GM18873 (cell line): Measurements from ENCODE around the gene CD244.

Experiments
- ATAC-seq: cut with Tn5 transposase; IDR thresholded peaks from one replicate; pipeline ENCODE4 v1.9.1; 2021; ENCODE audit warnings: mild to moderate bottlenecking, moderate library complexity, moderate number of reproducible peaks; ENCODE audit not compliant: unreplicated experiment, low FRiP score

The CD244 gene

DNA sequence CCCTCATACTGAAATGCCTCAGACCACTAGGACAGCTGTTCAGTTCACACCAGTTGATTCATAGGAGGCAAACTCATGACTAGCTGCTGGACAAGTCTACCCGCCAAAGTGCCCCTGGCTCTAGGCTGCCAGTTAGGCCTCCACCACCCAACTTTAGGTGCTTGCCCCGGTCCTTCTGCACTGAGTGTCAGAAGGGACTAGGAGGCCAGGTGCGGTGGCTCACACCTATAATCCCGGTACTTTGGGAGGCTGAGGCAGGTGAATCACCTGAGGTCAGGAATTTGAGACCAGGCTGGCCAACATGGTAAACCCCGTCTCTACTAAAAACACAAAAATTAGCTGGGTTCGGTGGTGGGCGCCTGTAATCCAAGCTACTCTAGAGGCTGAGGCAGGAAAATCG lies 47.8 kb downstream of the CD244 start:
- no peak for ATAC-seq

DNA sequence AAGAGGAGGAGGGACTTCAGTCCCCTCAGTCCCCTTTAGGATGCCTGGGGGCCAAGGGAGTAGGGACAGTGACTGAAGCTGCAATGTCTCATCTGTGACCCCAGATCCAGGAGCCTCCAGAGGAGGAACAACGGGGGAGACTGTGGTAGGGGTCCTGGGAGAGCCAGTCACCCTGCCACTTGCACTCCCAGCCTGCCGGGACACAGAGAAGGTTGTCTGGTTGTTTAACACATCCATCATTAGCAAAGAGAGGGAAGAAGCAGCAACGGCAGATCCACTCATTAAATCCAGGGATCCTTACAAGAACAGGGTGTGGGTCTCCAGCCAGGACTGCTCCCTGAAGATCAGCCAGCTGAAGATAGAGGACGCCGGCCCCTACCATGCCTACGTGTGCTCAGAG lies 48.4 kb downstream of the CD244 start:
- no peak for ATAC-seq

GRCh38 chr1:160813215-160813614 lies 49.5 kb downstream of the CD244 start:
- ATAC-seq, result no peak

DNA sequence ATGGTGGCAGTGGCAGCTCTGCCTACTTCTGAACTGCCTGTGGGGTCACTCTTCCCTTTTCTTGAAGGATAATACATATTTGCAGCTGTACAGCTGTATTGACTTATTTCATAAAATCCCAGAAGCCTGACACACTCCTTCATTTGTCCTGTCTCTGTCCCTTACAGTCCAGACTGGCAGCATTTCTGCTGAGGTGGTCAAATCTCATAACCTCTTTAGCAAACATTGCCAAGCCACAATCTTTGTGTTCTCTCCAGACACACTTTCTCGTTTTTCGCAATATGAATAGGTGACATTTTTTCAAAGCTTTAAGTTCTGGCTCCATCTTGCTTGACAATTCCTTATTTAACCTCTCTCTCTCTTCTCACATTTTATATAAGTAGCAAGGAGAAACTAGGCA lies 51.5 kb downstream of the CD244 start:
- ATAC-seq, result no peak

DNA sequence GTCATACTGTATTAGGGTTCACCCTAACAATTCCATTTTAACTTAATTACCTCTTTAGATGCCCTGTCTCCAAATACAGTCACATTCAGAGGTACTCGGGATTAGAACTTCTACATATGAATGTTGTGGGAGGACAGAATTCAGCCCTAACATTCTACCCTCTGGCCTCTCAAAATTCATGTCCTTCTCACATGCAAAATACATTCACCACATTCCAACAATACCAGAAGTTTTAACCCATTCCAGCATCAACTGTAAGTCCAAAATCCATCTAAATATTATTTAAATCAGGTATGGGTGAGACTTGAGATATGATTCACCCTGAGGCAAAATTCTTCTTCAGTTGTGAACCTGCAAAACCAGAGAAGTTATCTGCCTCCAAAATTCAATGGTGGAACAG lies 52.2 kb downstream of the CD244 start:
- no peak for ATAC-seq

DNA sequence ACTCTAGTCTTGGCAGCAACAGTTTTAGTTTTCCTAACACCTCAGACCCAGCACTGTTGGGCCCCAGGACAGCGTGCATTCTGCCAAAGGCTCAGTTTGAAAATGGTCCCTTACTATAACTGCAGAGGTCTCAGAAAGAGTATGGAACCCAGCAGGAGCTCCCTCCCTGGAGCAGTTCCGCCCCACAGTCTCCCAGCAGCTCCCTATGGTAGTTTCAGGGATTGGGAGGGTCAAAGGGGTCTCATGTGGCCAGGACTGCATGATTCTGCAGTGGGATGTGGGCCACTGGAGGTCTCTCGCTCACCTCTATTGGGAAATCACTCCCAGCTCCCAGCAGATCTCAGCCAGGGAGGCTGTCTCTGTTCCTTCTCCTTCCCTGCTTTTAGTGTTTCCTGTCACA lies 54.4 kb downstream of the CD244 start:
- no peak for ATAC-seq

- no peak for ATAC-seq
Measured at GRCh38 chr1:160807738-160808137, 54.9 kb downstream of the CD244 start.

GRCh38 chr1:160807247-160807646 lies 55.4 kb downstream of the CD244 start:
- ATAC-seq, result no peak

DNA sequence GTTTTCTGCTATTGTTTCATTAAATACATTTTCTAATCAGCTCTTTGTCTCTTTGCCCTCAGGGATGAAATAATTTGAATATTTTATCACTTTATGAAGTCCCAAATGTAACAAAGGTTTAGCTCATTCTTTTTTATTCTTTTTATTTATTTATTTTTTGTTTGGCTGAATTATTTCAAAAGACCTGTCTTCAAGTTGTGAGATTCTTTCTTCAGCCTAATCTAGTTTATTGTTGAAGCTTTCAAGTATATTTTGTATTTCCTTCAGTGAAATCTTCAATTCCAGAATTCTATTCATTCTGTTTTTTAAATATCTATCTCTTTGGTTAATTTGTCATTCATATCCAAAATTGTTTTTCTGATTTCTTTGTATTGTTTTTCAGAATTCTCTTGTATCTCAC lies 55.9 kb downstream of the CD244 start:
- no peak for ATAC-seq

- no peak for ATAC-seq
Measured at GRCh38 chr1:160806109-160806665, 56.5 kb downstream of the CD244 start.

DNA sequence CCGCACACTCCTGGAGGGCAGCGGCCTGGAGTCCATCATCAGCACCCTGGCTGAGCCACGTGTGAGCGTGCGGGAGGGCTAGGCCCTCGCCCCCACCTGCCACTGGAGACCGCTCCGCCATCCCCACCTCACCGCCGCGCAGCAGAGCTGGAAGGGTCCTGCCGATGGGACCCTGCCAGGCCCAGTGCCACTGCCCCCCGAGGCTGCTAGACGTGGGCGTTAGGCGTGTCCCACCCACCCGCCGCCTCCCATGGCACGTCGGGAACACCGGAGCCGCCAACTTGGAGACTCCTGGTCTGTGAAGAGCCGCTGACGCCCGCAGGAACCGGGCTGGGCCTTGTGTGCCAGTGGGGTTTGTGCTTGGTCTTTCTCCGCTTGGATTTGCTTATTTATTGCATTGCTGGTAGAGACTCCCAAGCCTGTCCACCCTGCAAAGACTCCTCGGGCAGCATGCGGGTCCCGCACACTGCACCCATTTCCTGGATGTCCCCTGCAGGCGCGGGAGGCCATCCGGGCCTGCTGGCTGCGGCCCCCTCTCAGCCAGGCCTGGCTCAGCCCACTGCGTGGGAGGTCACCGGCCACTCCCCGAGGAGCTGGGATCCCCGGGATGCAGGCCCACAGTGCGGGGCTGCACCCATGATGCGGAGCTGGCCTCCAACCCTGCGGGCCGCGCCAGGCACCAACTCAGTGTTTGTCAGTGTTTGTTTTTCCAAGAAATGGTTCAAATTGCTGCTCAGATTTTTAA lies 60.7 kb downstream of the CD244 start:
- no peak for ATAC-seq

- ATAC-seq, result no peak
Measured at GRCh38 chr1:160800645-160801408, 61.9 kb downstream of the CD244 start.

DNA sequence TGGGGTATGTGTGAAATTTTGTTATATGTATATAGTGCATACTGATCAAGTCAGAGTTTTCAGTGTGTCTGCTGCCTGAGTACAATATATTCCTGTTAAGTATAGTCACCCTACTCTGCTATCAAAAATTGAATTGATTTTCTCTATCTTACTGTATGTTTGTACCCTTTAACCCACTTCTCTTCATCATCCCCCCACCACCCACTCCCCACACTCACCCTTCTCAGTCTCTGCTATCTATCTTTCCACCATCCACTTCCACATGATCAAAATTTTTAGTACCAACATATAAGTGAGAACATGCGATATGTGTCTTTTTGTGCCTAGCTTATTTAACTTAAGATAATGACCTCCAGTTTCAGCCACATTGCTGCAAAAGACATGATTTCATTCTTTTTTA lies 62.5 kb downstream of the CD244 start:
- ATAC-seq, result no peak

DNA sequence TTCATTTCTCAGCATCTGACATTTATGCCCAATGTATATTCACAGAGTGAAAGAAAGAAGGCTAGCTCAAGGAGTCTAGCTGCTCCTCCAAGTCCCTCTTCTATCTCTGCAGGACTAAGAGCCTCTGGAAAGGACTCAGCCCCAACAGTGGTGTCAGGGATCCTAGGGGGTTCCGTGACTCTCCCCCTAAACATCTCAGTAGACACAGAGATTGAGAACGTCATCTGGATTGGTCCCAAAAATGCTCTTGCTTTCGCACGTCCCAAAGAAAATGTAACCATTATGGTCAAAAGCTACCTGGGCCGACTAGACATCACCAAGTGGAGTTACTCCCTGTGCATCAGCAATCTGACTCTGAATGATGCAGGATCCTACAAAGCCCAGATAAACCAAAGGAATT lies 63.0 kb downstream of the CD244 start:
- no peak for ATAC-seq

GRCh38 chr1:160798439-160798838 lies 64.2 kb downstream of the CD244 start:
- no peak for ATAC-seq

DNA sequence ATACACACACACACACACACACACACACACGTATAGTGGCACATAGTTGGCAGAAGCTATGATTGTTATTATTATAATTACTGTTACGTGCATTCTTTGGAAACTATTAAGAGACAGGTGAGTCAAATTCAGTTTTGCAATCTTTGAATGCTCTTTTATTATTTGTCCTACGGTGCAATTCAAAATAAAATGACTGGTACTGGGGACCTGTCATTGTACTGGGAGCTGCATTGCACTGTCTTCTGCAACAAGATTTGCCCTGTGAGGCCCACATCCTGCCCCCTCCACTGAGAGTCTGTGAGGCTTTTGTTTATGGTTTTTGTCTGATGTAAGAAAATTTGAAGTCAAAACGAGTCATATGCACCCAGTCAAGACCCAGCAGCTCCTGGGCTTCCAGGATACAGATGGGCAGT lies 64.8 kb downstream of the CD244 start:
- ATAC-seq, result no peak

GRCh38 chr1:160797271-160797709 lies 65.4 kb downstream of the CD244 start:
- no peak for ATAC-seq

DNA sequence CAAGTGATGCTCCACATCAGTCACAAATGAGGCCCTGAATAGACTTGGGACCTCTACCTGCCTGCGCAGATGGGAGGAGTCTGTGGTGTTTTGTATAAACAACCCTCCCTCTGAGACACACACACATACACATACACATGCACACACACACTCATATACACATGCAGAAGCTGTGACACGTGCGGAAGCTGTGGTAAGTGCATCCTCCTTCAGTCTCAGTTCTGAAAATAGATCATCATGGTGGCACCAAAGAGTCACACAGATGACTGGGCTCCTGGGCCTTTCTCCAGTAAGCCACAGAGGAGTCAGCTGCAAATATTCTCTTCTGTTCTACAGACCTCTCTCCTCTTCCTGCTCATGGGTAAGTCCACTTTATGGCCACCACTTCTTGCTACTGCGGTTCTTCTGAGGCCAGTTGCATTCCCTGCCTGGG lies 66.7 kb downstream of the CD244 start, which contains the start of gene LY9:
LY9 (plus strand) TSS at position 224 of the 433 bp plus-strand sequence; CDS start at position 238, 14 bp downstream.
- peak; percentile 66 for ATAC-seq

GRCh38 chr1:160794376-160794775 lies 68.3 kb downstream of the CD244 start:
- no peak for ATAC-seq

DNA sequence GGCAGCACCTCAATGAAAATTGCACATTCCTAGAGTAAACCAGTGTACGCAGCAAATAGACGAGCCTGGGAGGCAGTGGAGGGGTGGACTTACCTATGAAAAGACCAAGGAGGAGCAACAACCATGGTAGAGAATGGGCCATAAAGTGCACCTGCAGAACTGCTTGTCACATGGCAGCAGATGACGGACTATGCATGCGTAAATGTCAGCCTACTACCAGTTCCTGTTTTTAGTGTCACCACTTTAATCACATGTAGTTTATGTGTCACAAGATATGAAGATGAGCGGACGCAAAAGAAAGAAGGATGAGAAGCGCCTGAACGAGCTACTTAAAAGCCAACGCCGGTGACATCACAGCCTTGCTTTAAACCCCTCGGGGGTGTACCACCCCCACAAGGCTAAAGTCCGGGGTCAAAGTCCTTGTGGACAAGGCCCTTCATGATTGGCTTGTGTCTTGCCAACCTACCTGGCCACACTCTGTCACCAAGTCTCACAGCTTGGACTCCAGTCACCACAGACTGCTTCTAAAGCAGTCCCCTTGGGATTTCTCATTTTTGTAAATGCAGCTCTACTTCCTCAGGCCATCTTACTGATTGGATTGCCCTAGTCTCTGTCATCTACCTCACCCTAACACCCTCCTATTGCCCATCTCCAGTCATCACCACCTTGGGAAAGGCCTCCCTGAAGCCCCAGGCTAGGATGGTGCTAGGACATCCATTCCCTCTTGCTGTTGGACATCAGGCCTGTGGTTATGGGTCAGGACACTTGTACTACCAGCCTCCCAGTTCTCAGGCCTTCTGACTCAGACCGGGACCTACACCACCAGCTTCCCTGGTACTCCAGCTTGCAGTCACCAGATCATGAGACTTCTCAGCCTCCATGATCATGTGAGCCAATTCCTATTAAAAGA lies 72.7 kb downstream of the CD244 start:
- peak; percentile 60 for ATAC-seq
